NCI-H748 (cell line): ENCODE data around the gene USP48.
"Not testable (repeated sequence)": the region's sequence is repeated elsewhere in the genome, so short reads cannot be mapped to it uniquely, and the experiment has no call there.

Source experiments
- DNase-seq: peaks from one replicate; lab custom pipeline; 2025; ENCODE audit not compliant: unreplicated experiment; lab: John Stamatoyannopoulos, UW

The USP48 gene

GRCh38 chr1:21641967-21642739 is 140.8 kb downstream of the USP48 start:
- no peak for DNase-seq

- no peak for DNase-seq
Observed at GRCh38 chr1:21641537-21641936, 141.4 kb downstream of the USP48 start.

- DNase-seq = no peak
Observed at GRCh38 chr1:21641076-21641475, 141.9 kb downstream of the USP48 start.

- DNase-seq = no peak
Observed at GRCh38 chr1:21640653-21641052, 142.3 kb downstream of the USP48 start.

- DNase-seq = no peak
Observed at GRCh38 chr1:21639594-21640041, 143.3 kb downstream of the USP48 start.

- DNase-seq = no peak
Observed at GRCh38 chr1:21638531-21639341, 144.2 kb downstream of the USP48 start.

GRCh38 chr1:21637514-21637913 is 145.4 kb downstream of the USP48 start:
- no peak for DNase-seq

GRCh38 chr1:21636029-21636428 is 146.9 kb downstream of the USP48 start:
- DNase-seq = no peak

GRCh38 chr1:21634806-21635535 is 148.0 kb downstream of the USP48 start:
- DNase-seq = no peak

- DNase-seq = no peak
Observed at GRCh38 chr1:21633992-21634805, 148.8 kb downstream of the USP48 start.

- DNase-seq = no peak
Observed at GRCh38 chr1:21633141-21633755, 149.7 kb downstream of the USP48 start.

- DNase-seq = peak; percentile 30
Observed at GRCh38 chr1:21631944-21632887, 150.7 kb downstream of the USP48 start.

GRCh38 chr1:21631590-21631943 is 151.4 kb downstream of the USP48 start:
- DNase-seq = not testable (repeated sequence)

- no peak for DNase-seq
Observed at GRCh38 chr1:21630571-21631343, 152.2 kb downstream of the USP48 start.

GRCh38 chr1:21629971-21630370 is 153.0 kb downstream of the USP48 start:
- DNase-seq = no peak

- no peak for DNase-seq
Observed at GRCh38 chr1:21628798-21629393, 154.1 kb downstream of the USP48 start.
